Urinary bladder (tissue), 4 donors: ENCODE measurements around the gene PRXL2B. TPM values are rescaled to one million over a fixed set of nuclear protein-coding genes. Genes with fewer than 3 reads are reported as not detected.

ENCODE experiments used
- DNase-seq: peaks from one replicate; pipeline ENCODE4 v3.0.0-alpha.2; 2015; ENCODE audit errors: extremely low spot score
- H3K27ac ChIP-seq: one replicate; pipeline ENCODE4 v1.5.1; 2013; ENCODE audit warnings: low read depth, mild to moderate bottlenecking, moderate library complexity
- H3K36me3 ChIP-seq: one replicate; pipeline ENCODE4 v1.6.1; 2013; ENCODE audit warnings: mild to moderate bottlenecking, moderate library complexity; ENCODE audit not compliant: insufficient read depth
- H3K4me1 ChIP-seq: one replicate; pipeline ENCODE4 v1.6.1; 2013; ENCODE audit warnings: mild to moderate bottlenecking, moderate library complexity; ENCODE audit not compliant: insufficient read depth
- H3K4me3 ChIP-seq: one replicate; pipeline ENCODE4 v1.5.1; 2013; ENCODE audit warnings: low read depth, low read length
- WGBS: extraction: QIAGEN DNeasy Blood & Tissue Kit; methylation state at CpG from one replicate; pipeline ENCODE4 v1.1.7; 2013; 5-methylcytosine and 5-hydroxymethylcytosine counted together
- polyA plus RNA-seq: library from polyadenylated mRNA; stranded (reverse); fragments of 200-250 nt; gene quantifications from one replicate; pipeline ENCODE4 v1.2.3, GENCODE V29; 2013
- total RNA-seq: library from RNA; depleted of rRNA; stranded (reverse); fragments of >200 nt; gene quantifications from one replicate; pipeline ENCODE4 v1.2.3, GENCODE V29; 2014
- donor health status: healthy with polysubstance abuse.
- donor health status: healthy.

The PRXL2B gene
- total and polyA plus RNA-seq, 2 donors = 8.9 to 25.0 TPM

- no peak for DNase-seq
- WGBS = 71% methylated on average over 10 of the region's 10 CpGs
- Histone ChIP-seq H3K36me3 (no peaks in the 10 kb centered on the region), H3K27ac (no peak overlapping the region), H3K4me1 (peaks cover 2% of the 10 kb centered on the region), H3K4me3 (no peak overlapping the region)
These were observed 51.0 kb downstream of the PRXL2B start for GRCh38 chr1:2637442-2638145.

- H3K27ac ChIP-seq = no peak overlapping the region
- WGBS = 74% methylated on average over 16 of the region's 16 CpGs
- no peaks in the 10 kb centered on the region for H3K36me3 ChIP-seq
- H3K4me1 ChIP-seq = peaks cover 2% of the 10 kb centered on the region
- no peak overlapping the region for H3K4me3 ChIP-seq
- no peak for DNase-seq
These were observed 52.0 kb downstream of the PRXL2B start for GRCh38 chr1:2638466-2639115.

GRCh38 chr1:2639203-2639602, 52.6 kb downstream of the PRXL2B start:
- 56% methylated on average over 11 of the region's 11 CpGs for WGBS
- peaks cover 2% of the 10 kb centered on the region for H3K4me1 ChIP-seq

GRCh38 chr1:2639607-2640521, 53.3 kb downstream of the PRXL2B start:
- whole genome bisulfite sequencing = 75% methylated on average over 26 of the region's 26 CpGs
- no peak for DNase-seq
- Histone ChIP-seq H3K4me1 (peaks cover 2% of the 10 kb centered on the region), H3K36me3 (no peaks in the 10 kb centered on the region), H3K4me3 (no peak overlapping the region), H3K27ac (no peak overlapping the region)

More at GRCh38 chr1:2639203-2639602, 52.6 kb downstream of the PRXL2B start:
- H3K27ac ChIP-seq = no peak overlapping the region
- DNase-seq = no peak
- H3K36me3 ChIP-seq = no peaks in the 10 kb centered on the region
- H3K4me3 ChIP-seq = no peak overlapping the region

- WGBS = 81% methylated on average over 3 of the region's 3 CpGs
- no peak for DNase-seq
- H3K27ac ChIP-seq = no peak overlapping the region
- peaks cover 2% of the 10 kb centered on the region for H3K4me1 ChIP-seq
- no peaks in the 10 kb centered on the region for H3K36me3 ChIP-seq
- no peak overlapping the region for H3K4me3 ChIP-seq
These were observed 54.0 kb downstream of the PRXL2B start for GRCh38 chr1:2640626-2641025.

Other genes with a start within 250 kb of the PRXL2B start
- 11.1 TPM for gene MORN1, start 195.2 kb upstream of the PRXL2B start, total RNA-seq
- gene MORN1, start 195.2 kb upstream of the PRXL2B start, polyA plus RNA-seq = 4.7 TPM
- gene RER1, start 194.9 kb upstream of the PRXL2B start, total RNA-seq = 48.1 TPM
- 79.0 TPM for gene RER1, start 194.9 kb upstream of the PRXL2B start, polyA plus RNA-seq
- 13.9 TPM for gene PEX10, start 174.2 kb upstream of the PRXL2B start, total RNA-seq
- gene PEX10, start 174.2 kb upstream of the PRXL2B start, polyA plus RNA-seq = 22.9 TPM
- 7.0 TPM for gene PLCH2, start 110.5 kb upstream of the PRXL2B start, total RNA-seq
- gene PLCH2, start 110.5 kb upstream of the PRXL2B start, polyA plus RNA-seq = 13.4 TPM
- gene PANK4, start 60.2 kb upstream of the PRXL2B start, total RNA-seq = 19.2 TPM
- gene PANK4, start 60.2 kb upstream of the PRXL2B start, polyA plus RNA-seq = 28.6 TPM
- gene HES5, start 56.5 kb upstream of the PRXL2B start, total RNA-seq = 2.5 TPM
- 0.42 TPM for gene HES5, start 56.5 kb upstream of the PRXL2B start, polyA plus RNA-seq
- gene TNFRSF14, start 30.4 kb upstream of the PRXL2B start, total RNA-seq = 19.2 TPM
- 75.5 TPM for gene TNFRSF14, start 30.4 kb upstream of the PRXL2B start, polyA plus RNA-seq
- 2.6 TPM for gene MMEL1, start 46.2 kb downstream of the PRXL2B start, total RNA-seq
- 4.2 TPM for gene MMEL1, start 46.2 kb downstream of the PRXL2B start, polyA plus RNA-seq
- 0.32 TPM for gene TTC34, start 214.9 kb downstream of the PRXL2B start, total RNA-seq
- gene TTC34, start 214.9 kb downstream of the PRXL2B start, polyA plus RNA-seq = 0.16 TPM